ENCODE results near the gene PSMB11.

- TF ChIP-seq CTCF (conservative IDR thresholded peaks at IDR 0.05; ENCODE audit: low read depth, low read length) (no peak), EZH2 (IDR thresholded peaks at IDR 0.05; ENCODE audit: low read length, unreplicated experiment) (no peak)
Observed at GRCh38 chr14:23035303-23036144, 6.5 kb upstream of the PSMB11 start.

Data from PC-3 (cell line).